GM21717 (cell line): ENCODE results near the gene FAM124B.
"Not testable (repeated sequence)": the region's sequence is repeated elsewhere in the genome, so short reads cannot be mapped to it uniquely, and the experiment has no call there.

Experiments used
- ATAC-seq: cut with Tn5 transposase; IDR thresholded peaks from one replicate; pipeline ENCODE4 v1.9.1; 2021; ENCODE audit warnings: mild to moderate bottlenecking, moderate library complexity; ENCODE audit not compliant: unreplicated experiment

Gene FAM124B

DNA sequence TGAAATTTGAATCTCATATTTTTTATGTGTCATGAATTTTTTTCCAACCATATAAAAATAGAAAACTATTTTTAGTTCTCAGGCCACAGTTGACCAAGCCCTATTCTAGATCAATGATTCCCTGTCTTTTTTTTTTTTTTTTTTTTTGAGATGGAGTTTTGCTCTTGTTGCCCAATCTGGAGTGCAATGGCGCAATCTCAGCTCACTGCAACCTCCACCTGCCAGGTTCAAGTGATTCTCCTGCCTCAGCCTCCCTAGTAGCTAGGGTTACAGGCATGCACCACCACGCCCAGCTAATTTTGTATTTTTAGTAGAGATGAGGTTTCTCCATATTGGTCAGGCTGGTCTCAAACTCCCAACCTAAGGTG lies 19.6 kb downstream of the FAM124B start:
- ATAC-seq: not testable (repeated sequence)

DNA sequence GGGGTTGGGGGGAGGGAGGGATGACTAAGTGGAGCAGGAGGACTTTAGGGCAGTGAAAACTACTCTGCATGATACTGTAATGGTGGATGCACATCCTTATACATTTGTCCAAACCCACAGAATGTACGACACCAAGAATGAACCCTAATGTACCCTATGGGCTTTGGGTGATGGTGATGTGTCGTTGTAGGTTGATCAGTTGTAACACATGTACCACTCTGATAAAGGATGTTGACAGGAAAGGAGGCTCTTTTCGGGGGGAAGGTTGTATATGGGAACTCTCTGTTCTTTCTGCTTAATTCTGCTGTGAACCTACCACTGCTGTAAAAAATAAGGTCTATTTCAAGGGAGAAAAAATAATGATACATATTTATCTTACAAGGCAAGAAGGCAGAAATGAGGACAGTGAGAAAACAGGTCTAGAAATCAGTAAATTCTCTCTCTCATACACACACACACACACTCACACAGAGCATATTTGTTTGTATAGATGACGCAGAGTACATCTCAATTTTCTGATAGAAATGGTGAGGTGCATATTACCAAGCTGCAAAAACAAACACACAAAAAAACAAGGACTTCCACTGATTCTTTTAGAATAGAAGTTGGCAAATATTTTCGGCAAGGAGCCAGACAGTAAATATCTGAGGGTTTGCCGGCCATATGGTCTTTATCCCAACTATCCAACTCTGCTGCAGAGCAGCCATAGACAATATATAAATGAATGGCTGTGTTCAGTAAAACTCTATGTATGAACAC lies 20.2 kb downstream of the FAM124B start:
- ATAC-seq: no peak

DNA sequence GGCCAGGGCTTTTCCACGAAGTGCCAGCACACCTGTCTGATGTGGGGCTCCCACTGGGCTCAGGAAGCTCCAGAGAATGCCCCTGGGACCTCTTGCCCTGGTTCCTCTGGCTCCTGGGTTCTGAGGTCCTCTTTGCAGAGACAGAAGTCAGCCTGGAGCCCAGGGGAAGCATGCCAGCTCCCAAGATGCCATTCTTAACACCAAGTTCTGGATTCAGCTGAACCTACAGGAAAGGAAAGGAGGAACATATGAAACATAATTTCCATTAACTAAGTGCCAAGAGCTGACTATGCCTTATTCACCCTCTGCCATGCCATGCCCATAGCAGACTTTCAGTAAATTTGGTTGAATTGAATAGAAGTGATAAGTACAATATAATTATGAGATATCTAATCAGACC lies 21.9 kb downstream of the FAM124B start:
- ATAC-seq: no peak

DNA sequence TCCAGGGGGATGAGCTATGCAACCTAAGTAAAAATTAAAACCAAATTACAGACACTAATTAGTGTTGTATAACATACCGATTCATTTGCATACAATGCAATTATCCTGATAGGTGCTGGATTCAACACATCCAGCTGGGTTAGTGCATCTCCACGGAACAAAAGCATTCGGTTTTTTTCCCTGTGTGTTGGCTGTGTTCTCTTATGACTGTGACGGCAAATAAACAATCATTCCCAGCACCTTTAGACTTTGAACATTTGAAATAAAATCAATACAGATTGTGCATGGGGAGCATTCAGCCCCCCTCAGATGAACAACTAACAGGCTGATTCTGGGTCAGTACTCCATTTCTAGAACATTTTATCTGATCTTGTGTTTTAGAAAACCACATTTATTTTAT lies 22.7 kb downstream of the FAM124B start:
- ATAC-seq: no peak

DNA sequence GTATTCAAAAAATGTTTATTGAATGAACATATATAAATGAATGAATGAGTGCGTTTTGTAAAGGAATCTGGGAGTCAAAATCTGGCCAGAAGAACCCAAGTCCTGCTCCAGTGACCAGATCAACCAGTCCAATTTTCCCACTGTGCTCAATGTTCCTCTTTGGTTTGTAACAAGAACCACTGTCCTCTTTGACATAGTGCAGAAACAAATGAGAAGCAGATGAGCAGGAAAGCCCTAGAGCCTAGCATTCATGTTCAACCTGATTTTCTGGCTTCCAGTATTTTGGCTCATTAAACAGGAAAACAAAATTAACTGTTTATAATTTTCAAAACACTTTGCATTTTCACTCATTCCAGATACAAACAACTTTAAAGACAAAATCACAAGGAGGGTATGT lies 23.2 kb downstream of the FAM124B start:
- ATAC-seq: no peak

DNA sequence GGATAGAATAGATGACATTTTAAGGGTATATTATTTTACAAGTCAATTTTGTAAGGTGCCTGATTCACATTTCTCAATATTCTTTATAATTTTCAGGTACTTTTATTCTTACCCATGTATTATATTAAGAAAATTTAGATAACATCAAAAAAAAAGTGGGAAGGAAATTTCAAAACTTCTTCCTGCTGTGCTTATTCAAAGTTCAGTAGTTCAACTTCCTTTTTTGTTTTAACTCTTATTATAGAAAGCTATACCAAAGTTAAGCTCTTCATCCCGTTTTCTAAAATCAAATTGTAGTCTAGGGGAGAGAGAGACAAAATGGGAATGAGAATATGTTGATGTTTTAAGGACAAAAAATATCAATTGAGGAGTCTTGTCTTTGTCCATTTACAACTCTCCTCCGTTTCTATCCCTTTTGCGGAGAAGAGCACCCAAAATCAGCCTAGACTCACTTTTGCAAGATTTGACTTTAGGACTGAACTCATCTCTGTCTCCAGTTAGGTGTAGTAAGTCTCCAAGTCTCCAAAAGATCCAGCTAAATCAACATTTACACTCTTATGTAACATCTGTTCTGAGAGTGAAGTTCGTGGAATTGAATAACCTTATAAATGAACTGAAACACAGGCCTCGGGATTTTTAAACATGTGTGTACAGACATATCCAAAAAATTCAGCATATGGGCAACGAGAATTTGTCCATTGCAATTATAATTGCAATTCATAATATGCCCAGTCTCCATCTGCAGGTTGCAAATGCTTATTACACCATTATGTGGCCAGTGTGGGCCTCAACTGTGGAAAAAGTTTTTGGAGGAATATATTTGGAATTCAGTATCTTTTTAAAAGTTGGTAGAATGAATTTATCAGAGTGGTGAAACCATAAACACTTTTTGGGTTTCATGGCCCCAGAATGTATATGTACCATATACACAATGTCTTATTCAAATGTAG lies 23.9 kb downstream of the FAM124B start:
- no peak for ATAC-seq

DNA sequence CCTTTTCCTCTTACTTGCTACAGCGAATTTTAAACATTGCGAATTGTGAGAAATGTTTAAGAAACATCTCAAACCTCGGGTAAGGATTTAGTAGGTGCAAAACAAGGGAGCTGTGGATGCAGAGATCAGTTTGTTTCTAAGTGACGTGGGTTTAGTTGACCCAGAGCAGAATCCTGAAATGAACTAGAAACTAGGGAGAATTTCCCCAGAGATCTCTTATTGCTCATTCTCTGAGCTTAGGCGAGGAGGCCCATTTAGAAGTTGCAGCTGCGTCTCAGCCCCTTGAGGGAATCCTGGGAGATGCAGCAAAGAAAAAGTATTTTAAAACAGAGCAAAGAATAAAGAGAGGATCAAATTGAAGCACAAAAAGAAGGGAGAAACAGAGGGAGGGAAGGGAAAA lies 29.3 kb downstream of the FAM124B start:
- ATAC-seq: no peak

DNA sequence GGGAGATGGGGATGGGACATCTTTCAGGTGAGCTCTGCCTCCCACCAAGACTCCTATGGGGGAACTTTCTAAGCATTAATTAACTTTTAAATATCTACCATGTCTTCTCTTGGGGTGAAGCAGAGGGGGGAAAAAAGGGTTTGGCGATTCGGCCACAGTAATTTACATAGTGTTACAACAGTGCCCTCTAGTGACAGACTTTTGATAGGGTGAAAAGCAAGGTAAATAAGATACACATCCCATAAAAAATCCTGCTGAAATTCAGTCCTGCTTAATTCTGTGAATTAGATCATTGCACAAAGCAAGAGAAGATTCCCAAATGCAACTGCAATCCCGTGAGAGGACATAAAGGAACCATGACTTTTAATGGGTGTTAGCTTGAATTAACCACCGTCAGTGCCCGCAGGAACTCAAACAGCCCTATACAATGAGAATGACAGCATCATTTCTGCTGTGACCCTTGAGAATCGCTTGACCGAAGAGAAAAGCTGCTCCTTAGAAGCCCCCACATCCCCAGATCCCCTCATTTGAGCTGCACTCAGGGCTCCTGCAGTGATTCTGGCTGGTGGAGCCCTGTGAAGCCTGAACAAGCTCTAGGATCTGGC lies 32.8 kb downstream of the FAM124B start:
- no peak for ATAC-seq

DNA sequence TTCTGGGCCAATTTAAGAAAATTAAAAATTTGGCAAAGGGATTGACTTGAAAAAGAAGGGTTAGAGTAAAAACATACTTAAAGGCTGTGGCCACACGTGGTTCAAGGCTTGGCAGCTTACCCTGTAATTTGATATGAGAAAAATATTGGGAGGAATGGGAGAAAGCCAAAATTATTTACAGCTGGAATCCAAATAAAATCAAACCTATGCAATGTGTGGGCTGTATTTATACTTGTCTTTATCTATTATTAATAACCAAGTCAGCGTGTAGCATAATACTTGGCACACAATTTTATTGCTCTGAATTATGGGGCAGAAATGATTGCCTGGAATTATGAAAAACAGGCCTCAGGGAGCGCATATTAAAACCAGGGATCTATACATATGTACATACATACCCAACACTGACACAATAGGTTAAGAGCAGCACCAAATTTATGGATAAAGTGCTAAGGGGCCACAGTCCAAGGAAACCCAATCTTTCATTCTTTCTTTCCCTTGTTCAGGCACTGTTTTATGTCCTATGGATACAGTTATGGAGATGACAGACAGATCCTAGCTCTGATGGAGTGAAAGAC lies 35.6 kb downstream of the FAM124B start:
- no peak for ATAC-seq

DNA sequence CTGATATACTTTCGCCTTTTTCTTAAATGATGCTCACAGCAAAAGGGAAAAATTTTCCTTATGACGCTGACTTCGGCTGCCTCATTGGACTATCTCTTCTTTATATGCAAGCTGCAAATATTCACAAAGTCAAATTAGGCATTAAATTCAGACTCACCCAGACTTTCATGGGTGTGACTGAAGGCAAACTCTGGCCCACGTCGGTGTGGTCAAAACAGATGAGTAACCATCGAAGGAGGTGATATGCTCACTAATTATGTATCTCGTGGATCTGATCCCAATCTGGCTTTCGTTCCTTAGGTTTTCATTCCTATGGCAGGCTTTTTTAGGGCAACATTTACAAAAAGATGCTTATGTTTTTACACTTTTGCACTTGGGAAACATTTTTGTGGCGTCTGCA lies 36.6 kb downstream of the FAM124B start:
- no peak for ATAC-seq

DNA sequence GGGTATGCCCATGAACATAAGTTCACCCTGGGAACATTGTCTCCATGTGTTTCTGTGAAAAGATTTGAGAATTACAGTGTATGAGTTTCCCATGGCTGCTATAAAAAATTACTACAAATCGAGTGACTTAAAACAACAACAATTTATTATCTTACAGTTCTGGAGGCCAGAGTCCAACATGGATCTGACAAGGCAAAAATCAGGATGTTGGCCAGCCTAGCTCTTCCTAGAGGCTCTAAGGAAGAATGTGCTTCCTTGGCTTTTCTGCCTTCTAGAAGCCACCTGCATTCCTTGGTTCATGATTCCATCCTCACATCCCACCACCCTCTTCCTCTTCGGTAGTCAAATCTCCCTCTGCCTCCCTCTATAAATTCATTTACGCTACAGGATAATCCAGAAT lies 38.6 kb downstream of the FAM124B start:
- no peak for ATAC-seq

DNA sequence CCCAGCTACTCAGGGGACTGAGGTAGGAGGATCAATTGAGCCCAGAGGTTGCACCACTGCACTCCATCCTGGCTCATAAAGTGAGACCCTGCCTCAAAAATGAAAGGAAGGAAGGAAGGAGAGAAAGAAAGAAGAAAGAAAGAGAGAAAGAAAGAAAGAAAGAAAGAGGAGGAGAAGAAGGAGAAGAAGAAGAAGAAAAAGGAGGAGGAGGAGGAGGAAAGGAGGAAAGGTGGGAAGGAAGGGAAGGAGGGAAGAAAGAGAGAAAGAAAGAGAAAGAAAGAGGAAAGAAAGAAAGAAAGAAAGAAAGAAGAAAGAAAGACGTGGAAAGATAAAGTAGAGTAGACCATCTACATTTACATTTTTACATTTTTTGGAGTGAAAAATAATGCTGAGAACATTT lies 39.8 kb downstream of the FAM124B start:
- no peak for ATAC-seq

DNA sequence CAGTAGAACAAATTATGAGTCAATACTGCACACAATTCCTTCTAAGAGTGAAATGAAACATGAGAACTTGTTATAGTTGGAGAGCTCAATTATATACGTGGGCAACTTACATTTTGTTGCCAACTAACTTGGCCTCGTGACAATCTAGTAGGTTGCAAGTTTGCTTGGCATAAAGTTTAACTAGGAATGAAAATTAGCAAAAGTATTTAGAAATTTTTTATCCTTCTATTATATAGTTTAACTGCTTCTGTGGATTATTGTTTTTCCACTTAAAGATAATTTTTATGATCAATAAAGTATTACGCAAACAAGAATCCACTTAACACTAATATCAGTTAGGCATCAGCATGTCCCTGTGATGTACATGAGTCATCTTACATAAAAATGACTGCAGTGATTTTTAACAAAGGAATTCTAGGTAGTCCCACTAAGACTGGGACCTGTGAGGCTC lies 41.1 kb downstream of the FAM124B start:
- no peak for ATAC-seq

DNA sequence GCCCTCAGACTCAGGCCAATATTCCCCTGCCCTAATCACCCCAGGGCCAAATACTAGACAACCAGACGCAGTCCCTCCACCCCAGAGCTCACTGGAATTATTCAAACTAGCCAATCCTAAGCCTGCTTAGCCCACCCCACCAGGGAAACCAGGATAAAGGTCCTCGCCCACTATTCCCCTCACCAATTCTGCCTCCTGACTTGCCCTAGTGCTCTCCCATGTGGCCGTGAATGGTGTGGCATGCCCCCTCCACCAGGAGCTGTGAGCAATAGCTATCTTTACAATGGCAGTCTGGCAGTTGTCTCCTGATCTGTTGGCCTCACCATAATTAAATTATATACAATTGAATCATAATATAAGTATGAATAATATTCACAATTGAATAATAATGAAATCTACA lies 42.3 kb downstream of the FAM124B start:
- ATAC-seq: no peak

DNA sequence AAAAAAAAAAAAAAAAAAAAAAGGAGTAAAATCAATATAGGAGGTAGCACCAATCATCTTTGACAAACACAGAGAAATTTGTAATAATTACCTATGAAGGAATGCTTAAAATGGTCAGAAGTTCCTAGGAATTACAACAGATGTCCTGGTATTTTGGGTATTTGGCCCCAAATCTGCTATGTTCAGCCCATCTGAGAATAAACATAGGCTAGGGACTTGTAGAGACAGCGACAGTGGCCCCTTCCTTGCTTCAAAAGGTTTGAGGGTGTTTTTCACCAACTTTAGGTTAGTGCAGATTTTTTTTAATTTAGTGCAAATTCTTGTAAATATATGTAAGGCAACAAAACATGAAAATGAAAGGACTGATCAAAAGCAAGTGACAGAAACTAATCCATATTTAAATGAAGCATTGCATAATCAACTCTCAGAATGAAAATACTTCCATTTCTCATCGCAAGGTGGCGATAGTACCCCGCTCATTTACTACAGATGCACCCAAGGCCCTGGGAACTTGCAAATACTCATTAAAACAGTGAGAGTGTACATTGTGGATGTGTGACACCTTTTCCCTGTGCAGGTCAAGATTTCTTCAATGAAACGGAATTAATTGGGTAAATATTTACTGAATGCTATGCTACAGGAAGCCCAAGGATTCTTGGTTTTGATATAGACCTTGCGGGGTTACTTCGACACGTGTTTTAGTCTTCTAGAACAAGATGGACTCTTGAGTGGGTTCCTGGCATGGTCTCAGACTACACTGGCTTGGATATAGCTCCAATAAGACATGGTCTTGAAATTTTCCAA lies 44.6 kb downstream of the FAM124B start:
- ATAC-seq: peak; percentile 85

DNA sequence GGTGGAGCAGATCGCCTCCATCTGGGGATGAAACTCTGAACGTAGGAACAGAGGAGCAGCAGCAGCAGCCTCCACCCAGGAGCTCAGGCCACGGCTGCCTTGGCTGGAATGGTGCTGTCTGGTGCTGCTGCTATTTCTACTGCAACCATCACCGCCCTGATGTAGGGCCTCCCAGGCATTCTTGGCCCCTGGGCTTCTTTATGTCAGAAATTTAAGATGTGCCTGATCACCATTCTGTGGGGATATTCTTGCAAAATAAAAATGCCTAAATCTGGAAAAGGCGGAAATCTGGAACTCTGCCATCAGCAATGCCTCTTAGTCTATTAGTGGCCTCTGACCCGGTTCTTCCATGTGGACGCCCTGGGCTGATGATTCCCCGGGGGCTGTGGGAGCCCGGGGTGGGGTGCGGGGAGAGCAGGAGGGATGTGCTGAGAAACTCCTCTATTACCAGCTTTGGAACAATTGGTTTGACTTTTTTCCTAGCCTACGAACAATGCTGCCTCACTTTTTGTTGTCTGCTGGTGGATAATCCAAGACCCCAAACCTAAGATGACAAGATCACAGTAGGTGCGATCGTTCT lies 47.2 kb downstream of the FAM124B start:
- no peak for ATAC-seq

DNA sequence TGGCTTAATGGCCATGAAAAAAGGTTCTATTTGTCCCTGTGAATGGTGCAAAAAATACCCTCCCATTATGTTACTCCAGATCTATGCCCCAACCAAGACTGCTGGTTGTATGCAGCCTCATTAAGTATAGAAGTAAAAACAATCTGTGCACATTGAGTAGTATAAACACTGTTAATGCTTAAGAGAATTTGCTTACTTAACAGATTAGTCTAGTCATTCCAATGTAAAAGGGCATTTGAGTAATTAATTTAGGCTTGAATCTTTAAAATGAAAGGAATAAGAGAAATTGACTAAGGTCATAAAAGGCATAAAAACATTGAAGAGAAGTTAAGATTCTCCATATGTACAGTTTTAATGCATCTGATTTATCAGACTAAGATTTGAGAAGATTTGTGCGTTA lies 51.2 kb downstream of the FAM124B start:
- no peak for ATAC-seq

DNA sequence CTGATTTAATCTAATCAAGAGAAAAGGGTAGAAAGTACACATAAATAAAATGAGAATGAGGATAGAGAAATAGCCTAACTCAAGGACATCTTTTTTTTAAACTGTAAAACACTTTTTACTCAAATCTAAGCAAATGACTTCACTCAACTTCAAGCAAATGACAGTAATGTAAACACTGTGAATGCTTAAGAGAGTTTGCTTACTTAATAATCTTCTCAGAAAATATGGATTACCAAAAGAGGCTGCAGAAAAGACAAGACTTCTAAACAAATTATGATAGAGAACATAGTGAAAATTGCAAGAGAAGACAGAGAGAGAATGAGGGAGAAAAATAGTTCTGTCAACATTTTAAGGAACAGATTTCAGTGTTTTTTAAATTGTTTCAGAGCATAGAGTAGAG lies 52.5 kb downstream of the FAM124B start:
- ATAC-seq: no peak

DNA sequence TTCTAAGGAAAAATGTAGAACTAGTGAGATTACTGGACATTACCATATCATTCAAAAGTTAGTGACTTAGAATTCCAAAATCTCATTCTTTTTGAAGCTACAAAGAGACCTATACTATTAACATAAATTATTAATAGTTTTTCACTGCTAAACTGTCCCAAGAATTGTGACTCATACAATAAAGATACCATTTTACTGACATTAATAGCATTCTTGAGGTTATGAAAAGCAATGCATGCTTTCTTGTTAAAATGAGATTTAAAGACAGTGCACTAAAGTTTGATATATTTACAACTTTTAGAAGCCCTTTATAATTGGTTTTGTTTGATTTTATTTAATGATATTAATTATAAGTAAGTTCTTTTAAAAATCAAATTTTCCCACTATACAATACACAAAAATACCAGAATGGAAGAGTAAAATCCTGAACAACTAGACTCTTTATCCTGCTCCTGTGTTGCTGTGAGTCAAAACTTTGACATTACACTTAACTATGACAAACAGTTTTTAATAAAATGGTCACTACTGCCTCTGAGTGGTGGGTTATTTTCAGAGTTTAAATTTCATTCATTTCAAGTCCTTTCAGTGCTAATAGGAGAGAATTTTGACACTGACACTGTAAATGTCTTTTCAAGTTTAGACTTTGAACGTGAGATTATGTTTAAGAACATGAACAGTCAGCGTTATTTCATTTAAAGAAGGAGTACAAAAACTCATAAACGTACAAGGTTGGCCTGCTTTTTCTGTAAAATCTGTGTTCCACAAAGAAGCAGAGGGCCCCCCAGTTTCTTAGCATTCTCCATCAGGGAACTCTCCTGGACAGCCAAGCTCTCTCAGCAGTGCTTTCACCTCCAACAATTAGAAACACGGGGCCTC lies 54.5 kb downstream of the FAM124B start:
- ATAC-seq: no peak
